Epithelial cell of esophagus (primary cell): Measurements from ENCODE around the gene ZDHHC5.

Source experiments
- DNase-seq: peaks from one replicate; pipeline ENCODE4 v3.0.0; 2010; ENCODE audit warnings: low read depth
- H3K4me3 ChIP-seq: 2 replicates; pipeline ENCODE4 v1.5.1; 2011; ENCODE audit warnings: mild to moderate bottlenecking, low read length, control low read depth
- CTCF ChIP-seq: IDR thresholded peaks from 2 replicates; pipeline ENCODE4 v1.5.1; 2011; ENCODE audit warnings: low read depth, mild to moderate bottlenecking, low read length, control low read depth, inconsistent platforms; ENCODE audit not compliant: insufficient read depth; ENCODE audit errors: missing control alignments

ZDHHC5 gene

GRCh38 chr11:57630171-57630570 is 37.7 kb upstream of the ZDHHC5 start:
- no peak for TF ChIP-seq CTCF
- no peak overlapping the region for H3K4me3 ChIP-seq

GRCh38 chr11:57632116-57632515 is 35.8 kb upstream of the ZDHHC5 start:
- H3K4me3 ChIP-seq = no peak overlapping the region
- TF ChIP-seq CTCF = no peak
- no peak for DNase-seq

More at GRCh38 chr11:57630171-57630570, 37.7 kb upstream of the ZDHHC5 start:
- DNase-seq = no peak

GRCh38 chr11:57633394-57634070 is 34.4 kb upstream of the ZDHHC5 start:
- TF ChIP-seq CTCF = no peak
- no peak overlapping the region for H3K4me3 ChIP-seq
- DNase-seq = no peak

- DNase-seq = no peak
- no peak for TF ChIP-seq CTCF
- H3K4me3 ChIP-seq = no peak overlapping the region
Observed at GRCh38 chr11:57634311-57634710, 33.6 kb upstream of the ZDHHC5 start.

- no peak for TF ChIP-seq CTCF
- no peak for DNase-seq
- H3K4me3 ChIP-seq = no peak overlapping the region
Observed at GRCh38 chr11:57635246-57635645, 32.7 kb upstream of the ZDHHC5 start.

- DNase-seq = no peak
- TF ChIP-seq CTCF = no peak
- H3K4me3 ChIP-seq = peak overlapping the region; percentile 62
Observed at GRCh38 chr11:57637626-57638004, 30.3 kb upstream of the ZDHHC5 start.
